HepG2 (cell line): Measurements from ENCODE around the gene GNG10. TPM values are rescaled to one million over a fixed set of nuclear protein-coding genes. Genes with fewer than 3 reads are reported as not detected.
A peak's percentile ranks its signal among the peaks of the same experiment; 100 is the strongest.

ENCODE experiments used
- EEA1 ChIP-seq: sonication (generic); formaldehyde crosslinking; IDR thresholded peaks from 2 replicates; pipeline ENCODE4 v1.5.1; 2020; ENCODE audit warnings: mild to moderate bottlenecking, missing genetic modification reagents, borderline replicate concordance
- FOXC1 ChIP-seq: sonication (generic); formaldehyde crosslinking; IDR thresholded peaks from 2 replicates; pipeline ENCODE4 v1.8.0; 2022; ENCODE audit warnings: mild to moderate bottlenecking, missing genetic modification reagents, borderline replicate concordance
- FOXK1 ChIP-seq: sonication (generic); formaldehyde crosslinking; IDR thresholded peaks from 2 replicates; pipeline ENCODE4 v1.4.0; 2020; ENCODE audit warnings: low read depth, missing genetic modification reagents, borderline replicate concordance
- FOXO1 ChIP-seq: sonication (generic); formaldehyde crosslinking; IDR thresholded peaks from 2 replicates; pipeline ENCODE4 v1.4.0; 2020; ENCODE audit warnings: missing genetic modification reagents
- FOXO4 ChIP-seq: sonication (generic); formaldehyde crosslinking; conservative IDR thresholded peaks from 2 replicates; pipeline ENCODE4 v1.8.1; 2023; ENCODE audit warnings: missing genetic modification reagents
- FOXP1 ChIP-seq, 2 experiments: fragments of 450-650 bp in 1 of 2; IDR thresholded peaks; 2 replicates each; pipeline ENCODE4 v1.6.1; 2017 to 2018; ENCODE audit warnings: antibody characterized with exemption in 1 of 2
- GTF2F1 ChIP-seq: fragments of 150-350 bp; IDR thresholded peaks from 2 replicates; pipeline ENCODE4 v1.6.1; 2014; ENCODE audit warnings: low read length
- HNF4A ChIP-seq: sonication (generic); formaldehyde crosslinking; IDR thresholded peaks from 2 replicates; pipeline ENCODE4 v1.4.0; 2020; ENCODE audit warnings: missing genetic modification reagents
- NFE2 ChIP-seq: sonication (generic); formaldehyde crosslinking; IDR thresholded peaks from 2 replicates; pipeline ENCODE4 v1.4.0; 2020; ENCODE audit warnings: missing genetic modification reagents
- NFKBIZ ChIP-seq: IDR thresholded peaks from 2 replicates; pipeline ENCODE4 v1.6.1; 2018; ENCODE audit warnings: missing genetic modification reagents, missing compliant biosample characterization
- PPARG ChIP-seq: conservative IDR thresholded peaks from 2 replicates; pipeline ENCODE4 v1.6.1; 2016; ENCODE audit warnings: missing biosample characterization, missing genetic modification reagents
- RFX5 ChIP-seq: IDR thresholded peaks from 2 replicates; pipeline ENCODE4 v1.6.1; 2011; ENCODE audit warnings: low read depth, low read length, improper control_type of control experiment
- SMARCC2 ChIP-seq: fragments of 450-650 bp; IDR thresholded peaks from 2 replicates; pipeline ENCODE4 v1.6.1; 2017; ENCODE audit warnings: antibody characterized with exemption, mild to moderate bottlenecking
- SMC3 ChIP-seq: IDR thresholded peaks from 2 replicates; pipeline ENCODE4 v1.6.1; 2011; ENCODE audit warnings: low read length, improper control_type of control experiment
- ZBTB7A ChIP-seq: sonication (generic); formaldehyde crosslinking; IDR thresholded peaks from 2 replicates; pipeline ENCODE4 v1.8.0; 2022; ENCODE audit warnings: mild to moderate bottlenecking, missing genetic modification reagents
- ZEB1 ChIP-seq: IDR thresholded peaks from 2 replicates; pipeline ENCODE4 v1.6.1; 2012; ENCODE audit warnings: mild to moderate bottlenecking, low read depth, inconsistent platforms; ENCODE audit not compliant: insufficient replicate concordance
- ZFP36L1 ChIP-seq: sonication (generic); formaldehyde crosslinking; IDR thresholded peaks from 2 replicates; pipeline ENCODE4 v1.8.0; 2022; ENCODE audit warnings: mild to moderate bottlenecking, missing genetic modification reagents, moderate library complexity
- ZFY ChIP-seq: sonication (generic); formaldehyde crosslinking; IDR thresholded peaks from 2 replicates; pipeline ENCODE4 v1.4.0; 2020; ENCODE audit warnings: missing genetic modification reagents
- ZNF138 ChIP-seq: sonication (generic); formaldehyde crosslinking; IDR thresholded peaks from 2 replicates; pipeline ENCODE4 v1.5.0; 2020; ENCODE audit warnings: mild to moderate bottlenecking, low read depth, missing genetic modification reagents
- ZNF207 ChIP-seq: fragments of 450-650 bp; IDR thresholded peaks from 2 replicates; pipeline ENCODE4 v1.6.1; 2016; ENCODE audit warnings: antibody characterized with exemption, borderline replicate concordance
- ZNF235 ChIP-seq: sonication (generic); formaldehyde crosslinking; IDR thresholded peaks from 2 replicates; pipeline ENCODE4 v1.8.1; 2023; ENCODE audit warnings: mild to moderate bottlenecking, missing genetic modification reagents, borderline replicate concordance
- ZNF263 ChIP-seq: sonication (generic); formaldehyde crosslinking; IDR thresholded peaks from 2 replicates; pipeline ENCODE4 v1.4.0; 2020; ENCODE audit warnings: missing genetic modification reagents
- ZNF367 ChIP-seq: sonication (generic); formaldehyde crosslinking; IDR thresholded peaks from 2 replicates; pipeline ENCODE4 v1.4.0; 2020; ENCODE audit warnings: missing genetic modification reagents, borderline replicate concordance
- ZNF75D ChIP-seq: sonication (generic); formaldehyde crosslinking; IDR thresholded peaks from 2 replicates; pipeline ENCODE4 v1.8.1; 2023; ENCODE audit warnings: missing genetic modification reagents, mild to moderate bottlenecking, borderline replicate concordance
- ZNF777 ChIP-seq: sonication (generic); formaldehyde crosslinking; IDR thresholded peaks from 2 replicates; pipeline ENCODE4 v1.4.0; 2020; ENCODE audit warnings: missing genetic modification reagents
- ZNF841 ChIP-seq: sonication (generic); formaldehyde crosslinking; IDR thresholded peaks from 2 replicates; pipeline ENCODE4 v1.8.1; 2023; ENCODE audit warnings: missing genetic modification reagents, borderline replicate concordance
- polyA plus RNA-seq, 8 experiments: library from polyadenylated mRNA; depleted of rRNA in 3 of 8; stranded (reverse) in 7 of 8; unstranded in 1 of 8; fragments of >200 nt; fragmentation: Illumina TruSeq in 4 of 8; extraction: Trizol in 4 of 8; gene quantifications; 2 replicates each; pipeline versions ENCODE4 v1.2.1 to v1.2.3, GENCODE V29; 2011 to 2016; ENCODE audit warnings: low read depth in 4 of 8, missing spikeins in 1 of 8, mixed read lengths in 1 of 8; ENCODE audit not compliant: insufficient read depth in 1 of 8
- total RNA-seq, 5 experiments: library from RNA; depleted of rRNA; stranded (reverse); fragments of >200 nt; fragmentation: Illumina TruSeq; extraction: Trizol; gene quantifications; 2 replicates each; pipeline ENCODE4 v1.2.3, GENCODE V29; 2016; ENCODE audit warnings: low read depth in 1 of 5
- TF ChIP-seq, protein P1 (sequence below): sonication (generic); formaldehyde crosslinking; IDR thresholded peaks from 2 replicates; pipeline ENCODE4 v1.8.0; 2022; ENCODE audit warnings: mild to moderate bottlenecking, missing genetic modification reagents; ENCODE audit not compliant: insufficient replicate concordance
- TF ChIP-seq, protein P2 (sequence below): sonication (generic); formaldehyde crosslinking; IDR thresholded peaks from 2 replicates; pipeline ENCODE4 v1.8.0; 2022; ENCODE audit warnings: mild to moderate bottlenecking, missing genetic modification reagents, moderate library complexity

Gene GNG10
- total and polyA plus RNA-seq, 2 of the 13 experiments (the other 11 are each of a cell fraction or from before 2014, with no cell fraction given) = 29.8 to 32.4 TPM

- no peak for TF ChIP-seq ZNF841
- TF ChIP-seq GTF2F1 = no peak
- peak; percentile 98 for TF ChIP-seq ZFY (CRISPR knock-in tag)
- TF ChIP-seq FOXO1 (CRISPR knock-in tag) = no peak; the same call in 1 of the 2 replicates
- no peak for TF ChIP-seq ZNF75D (CRISPR knock-in tag)
- TF ChIP-seq SMC3 = no peak
- peak; percentile 55; the same call in 1 of the 2 replicates for TF ChIP-seq EEA1 (CRISPR knock-in tag)
- TF ChIP-seq FOXO4 = 0 out of 2 replicates have a peak, but pooled peaks have one; percentile 87
- TF ChIP-seq NFE2 (CRISPR knock-in tag) = no peak
- peak; percentile 66; the same call in 1 of the 2 replicates for TF ChIP-seq ZNF777 (CRISPR knock-in tag)
- TF ChIP-seq ZNF138 = peak; percentile 69; the same call in 1 of the 2 replicates
- TF ChIP-seq ZNF263 (CRISPR knock-in tag) = no peak
- no peak for TF ChIP-seq ZNF235 (CRISPR knock-in tag)
- no peak for TF ChIP-seq ZNF207
- TF ChIP-seq PPARG (CRISPR knock-in tag) = peak; percentile 61; the same call in 1 of the 2 replicates
- TF ChIP-seq FOXK1 = no peak
- TF ChIP-seq, protein P1, sequence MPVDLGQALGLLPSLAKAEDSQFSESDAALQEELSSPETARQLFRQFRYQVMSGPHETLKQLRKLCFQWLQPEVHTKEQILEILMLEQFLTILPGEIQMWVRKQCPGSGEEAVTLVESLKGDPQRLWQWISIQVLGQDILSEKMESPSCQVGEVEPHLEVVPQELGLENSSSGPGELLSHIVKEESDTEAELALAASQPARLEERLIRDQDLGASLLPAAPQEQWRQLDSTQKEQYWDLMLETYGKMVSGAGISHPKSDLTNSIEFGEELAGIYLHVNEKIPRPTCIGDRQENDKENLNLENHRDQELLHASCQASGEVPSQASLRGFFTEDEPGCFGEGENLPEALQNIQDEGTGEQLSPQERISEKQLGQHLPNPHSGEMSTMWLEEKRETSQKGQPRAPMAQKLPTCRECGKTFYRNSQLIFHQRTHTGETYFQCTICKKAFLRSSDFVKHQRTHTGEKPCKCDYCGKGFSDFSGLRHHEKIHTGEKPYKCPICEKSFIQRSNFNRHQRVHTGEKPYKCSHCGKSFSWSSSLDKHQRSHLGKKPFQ (CRISPR knock-in tag) = peak; percentile 65
- TF ChIP-seq ZFP36L1 (CRISPR knock-in tag) = no peak
- peak; percentile 72; the same call in 1 of the 2 replicates for TF ChIP-seq NFKBIZ (CRISPR knock-in tag)
- no peak for TF ChIP-seq ZBTB7A (CRISPR knock-in tag)
- TF ChIP-seq, protein P2, sequence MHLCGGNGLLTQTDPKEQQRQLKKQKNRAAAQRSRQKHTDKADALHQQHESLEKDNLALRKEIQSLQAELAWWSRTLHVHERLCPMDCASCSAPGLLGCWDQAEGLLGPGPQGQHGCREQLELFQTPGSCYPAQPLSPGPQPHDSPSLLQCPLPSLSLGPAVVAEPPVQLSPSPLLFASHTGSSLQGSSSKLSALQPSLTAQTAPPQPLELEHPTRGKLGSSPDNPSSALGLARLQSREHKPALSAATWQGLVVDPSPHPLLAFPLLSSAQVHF (CRISPR knock-in tag) = no peak
- TF ChIP-seq ZNF367 = no peak
- TF ChIP-seq FOXP1 (IDR thresholded peaks at IDR 0.05) = no peak
- no peak for TF ChIP-seq FOXP1 (CRISPR knock-in tag; IDR thresholded peaks at IDR 0.05)
- peak; percentile 76; the same call in 1 of the 2 replicates for TF ChIP-seq FOXC1 (CRISPR knock-in tag)
- no peak for TF ChIP-seq HNF4A (CRISPR knock-in tag)
- no peak for TF ChIP-seq ZEB1
- TF ChIP-seq RFX5 = peak; percentile 37; the same call in 1 of the 2 replicates
- no peak for TF ChIP-seq SMARCC2
These were observed 30.0 kb upstream of the GNG10 start, which contains the start of gene DNAJC25 (continued) for GRCh38 chr9:111631214-111631971.
